Measurements from ENCODE around the gene PKN1. TPM values are rescaled to one million over a fixed set of nuclear protein-coding genes. Genes with fewer than 3 reads are reported as not detected.

PKN1 gene
- total RNA-seq, 1 donor from 2014 or later = 207 TPM

DNA sequence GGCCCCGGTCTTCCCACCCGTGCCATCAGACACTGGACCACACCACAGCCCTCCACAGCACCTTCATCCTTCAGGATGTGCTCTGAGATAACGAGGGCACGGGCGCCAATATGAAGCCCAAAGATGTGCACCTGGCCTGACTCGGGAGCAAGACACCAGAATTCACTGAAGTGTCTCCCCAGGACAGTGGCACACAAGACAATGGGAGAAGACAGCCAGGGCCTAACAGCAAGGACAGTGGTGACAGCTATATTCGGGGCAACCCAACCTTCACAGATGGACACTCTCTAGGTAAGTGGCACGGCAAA is 21.2 kb upstream of the PKN1 start:
- TF ChIP-seq, protein P1, sequence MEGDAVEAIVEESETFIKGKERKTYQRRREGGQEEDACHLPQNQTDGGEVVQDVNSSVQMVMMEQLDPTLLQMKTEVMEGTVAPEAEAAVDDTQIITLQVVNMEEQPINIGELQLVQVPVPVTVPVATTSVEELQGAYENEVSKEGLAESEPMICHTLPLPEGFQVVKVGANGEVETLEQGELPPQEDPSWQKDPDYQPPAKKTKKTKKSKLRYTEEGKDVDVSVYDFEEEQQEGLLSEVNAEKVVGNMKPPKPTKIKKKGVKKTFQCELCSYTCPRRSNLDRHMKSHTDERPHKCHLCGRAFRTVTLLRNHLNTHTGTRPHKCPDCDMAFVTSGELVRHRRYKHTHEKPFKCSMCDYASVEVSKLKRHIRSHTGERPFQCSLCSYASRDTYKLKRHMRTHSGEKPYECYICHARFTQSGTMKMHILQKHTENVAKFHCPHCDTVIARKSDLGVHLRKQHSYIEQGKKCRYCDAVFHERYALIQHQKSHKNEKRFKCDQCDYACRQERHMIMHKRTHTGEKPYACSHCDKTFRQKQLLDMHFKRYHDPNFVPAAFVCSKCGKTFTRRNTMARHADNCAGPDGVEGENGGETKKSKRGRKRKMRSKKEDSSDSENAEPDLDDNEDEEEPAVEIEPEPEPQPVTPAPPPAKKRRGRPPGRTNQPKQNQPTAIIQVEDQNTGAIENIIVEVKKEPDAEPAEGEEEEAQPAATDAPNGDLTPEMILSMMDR (IDR thresholded peaks at IDR 0.05; ENCODE audit: unreplicated experiment) = no peak
- H3K9me3 Mint-ChIP-seq (ENCODE audit: unreplicated experiment) = no peaks in the 10 kb centered on the region
- DNase-seq (ENCODE audit: low spot score) = no peak
- H3K36me3 Mint-ChIP-seq (ENCODE audit: low read depth, unreplicated experiment) = peaks cover 47% of the 10 kb centered on the region
- H3K4me3 Mint-ChIP-seq (ENCODE audit: unreplicated experiment) = no peak overlapping the region
- peaks cover 8% of the 10 kb centered on the region for H3K27me3 Mint-ChIP-seq (ENCODE audit: unreplicated experiment)
- no peak overlapping the region for H3K27ac Mint-ChIP-seq (ENCODE audit: unreplicated experiment)
- H3K4me1 Mint-ChIP-seq (ENCODE audit: unreplicated experiment) = peaks cover 7% of the 10 kb centered on the region

DNA sequence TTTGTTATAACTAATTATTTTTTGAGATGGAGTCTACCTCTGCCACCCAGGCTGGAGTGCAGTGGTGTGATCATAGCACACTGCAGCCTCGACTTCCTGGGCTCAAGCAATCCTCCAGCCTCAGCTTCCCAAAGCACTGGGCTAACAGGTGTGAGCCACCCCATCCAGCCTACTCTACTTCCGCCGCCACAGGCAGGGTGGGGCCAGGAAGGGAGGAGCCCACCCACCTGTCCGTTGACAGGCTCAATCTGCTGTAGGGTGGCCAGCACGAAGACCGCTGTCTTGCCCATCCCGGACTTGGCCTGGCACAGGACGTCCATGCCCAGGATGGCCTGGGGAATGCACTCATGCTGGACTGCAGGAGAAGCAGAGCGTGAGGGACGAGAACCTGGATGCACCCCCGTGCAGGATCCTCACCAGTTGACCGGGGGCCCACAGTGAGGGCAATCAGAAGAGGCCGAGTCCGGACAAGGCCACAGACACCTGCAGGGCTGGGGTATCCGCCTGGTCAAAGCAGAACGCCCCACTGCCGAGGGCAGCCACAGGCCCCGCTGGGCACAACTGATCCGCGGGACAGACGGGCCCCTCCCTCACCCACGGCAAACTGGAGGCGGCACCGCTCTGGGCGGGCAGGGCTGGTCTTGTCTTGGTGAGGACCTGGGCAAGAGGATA is 20.6 kb upstream of the PKN1 start:
- H3K27me3 Mint-ChIP-seq (ENCODE audit: unreplicated experiment) = peaks cover 8% of the 10 kb centered on the region
- peaks cover 10% of the 10 kb centered on the region for H3K4me1 Mint-ChIP-seq (ENCODE audit: unreplicated experiment)
- no peak for DNase-seq (ENCODE audit: low spot score)
- no peaks in the 10 kb centered on the region for H3K9me3 Mint-ChIP-seq (ENCODE audit: unreplicated experiment)
- TF ChIP-seq, protein P1 (IDR thresholded peaks at IDR 0.05; ENCODE audit: unreplicated experiment) = no peak
- peaks cover 47% of the 10 kb centered on the region for H3K36me3 Mint-ChIP-seq (ENCODE audit: low read depth, unreplicated experiment)
- no peak overlapping the region for H3K27ac Mint-ChIP-seq (ENCODE audit: unreplicated experiment)
- H3K4me3 Mint-ChIP-seq (ENCODE audit: unreplicated experiment) = no peak overlapping the region

DNA sequence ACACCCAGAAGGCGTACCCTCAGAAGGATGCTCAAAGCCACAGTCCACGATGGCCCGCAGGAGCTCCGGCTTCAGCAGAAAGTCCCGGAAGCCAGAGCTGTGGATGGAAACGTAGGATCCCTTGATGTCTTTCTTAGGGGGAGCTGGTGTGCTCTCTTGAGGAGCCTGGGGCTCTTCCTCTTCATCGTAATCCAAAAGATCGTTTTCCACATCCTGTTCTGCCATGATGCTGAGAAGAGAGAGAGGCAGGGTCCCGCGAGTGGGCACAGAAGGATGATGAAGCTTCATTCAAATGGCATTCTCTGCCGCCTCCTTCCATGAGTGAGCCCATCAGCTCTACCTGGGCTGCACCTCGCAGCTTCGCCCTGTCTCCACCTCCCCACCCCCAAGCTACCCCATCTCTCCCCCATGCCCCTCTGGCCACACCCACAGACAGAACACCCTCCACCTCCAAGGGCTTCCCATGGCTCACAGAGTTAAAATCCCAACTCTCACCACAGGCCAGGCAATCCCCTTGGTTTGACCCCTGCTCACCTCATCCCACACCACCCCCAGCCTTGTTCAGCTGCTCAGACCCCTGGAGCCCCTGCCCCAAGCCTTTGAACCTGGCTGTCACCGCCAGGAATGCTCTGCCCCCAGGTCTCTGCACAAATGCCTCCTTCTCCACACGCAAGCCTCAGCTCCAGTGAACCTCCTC is 20.0 kb upstream of the PKN1 start:
- Mint-ChIP-seq H3K4me3 (ENCODE audit: unreplicated experiment) (no peak overlapping the region), H3K9me3 (ENCODE audit: unreplicated experiment) (no peaks in the 10 kb centered on the region), H3K27ac (ENCODE audit: unreplicated experiment) (no peak overlapping the region), H3K36me3 (ENCODE audit: low read depth, unreplicated experiment) (peaks cover 47% of the 10 kb centered on the region), H3K4me1 (ENCODE audit: unreplicated experiment) (peaks cover 10% of the 10 kb centered on the region), H3K27me3 (ENCODE audit: unreplicated experiment) (peaks cover 8% of the 10 kb centered on the region)
- TF ChIP-seq, protein P1 (IDR thresholded peaks at IDR 0.05; ENCODE audit: unreplicated experiment) = no peak
- no peak for DNase-seq (ENCODE audit: low spot score)

DNA sequence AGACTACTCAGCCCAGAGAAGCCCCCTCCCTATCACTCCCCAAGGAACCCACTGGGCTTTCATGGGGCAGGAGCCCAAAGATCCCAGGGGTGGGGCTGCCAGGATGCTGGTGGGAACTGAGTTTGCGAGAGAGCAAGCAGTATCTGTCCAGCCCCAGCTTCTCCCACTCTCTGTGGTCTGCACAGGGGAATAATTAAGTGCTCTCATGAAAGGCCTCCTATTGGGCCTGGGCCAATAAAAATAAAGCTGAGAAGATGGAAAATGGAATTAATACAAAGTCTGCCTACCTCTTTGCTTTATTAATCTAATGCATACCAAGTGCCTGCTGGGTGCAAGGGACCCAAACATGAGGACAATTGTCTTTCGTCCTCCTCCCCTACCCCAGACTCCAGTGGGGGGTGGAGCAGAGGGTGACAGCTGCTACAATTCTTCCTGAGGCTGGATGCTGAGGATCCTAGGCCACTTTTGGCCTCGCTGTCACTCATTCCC is 19.4 kb upstream of the PKN1 start:
- Mint-ChIP-seq H3K27ac (ENCODE audit: unreplicated experiment) (no peak overlapping the region), H3K36me3 (ENCODE audit: low read depth, unreplicated experiment) (peaks cover 41% of the 10 kb centered on the region), H3K4me3 (ENCODE audit: unreplicated experiment) (no peak overlapping the region), H3K27me3 (ENCODE audit: unreplicated experiment) (peaks cover 11% of the 10 kb centered on the region), H3K4me1 (ENCODE audit: unreplicated experiment) (peaks cover 10% of the 10 kb centered on the region), H3K9me3 (ENCODE audit: unreplicated experiment) (no peaks in the 10 kb centered on the region)
- TF ChIP-seq, protein P1 (IDR thresholded peaks at IDR 0.05; ENCODE audit: unreplicated experiment) = no peak
- DNase-seq (ENCODE audit: low spot score) = no peak

Data from endothelial cell (in vitro differentiated cells).